Activated CD8-positive, alpha-beta memory T cell treated with anti-CD3 and anti-CD28 coated beads, Interleukin-2, amount 50 U/mL, for 1 hour (primary cell): ENCODE results near the gene ITM2C.

Source experiments
- DNase-seq: peaks from one replicate; pipeline ENCODE4 v3.0.0-alpha.2; 2020; ENCODE audit errors: extremely low read depth

The ITM2C gene

GRCh38 chr2:230925879-230926765 lies 61.4 kb downstream of the ITM2C start:
- DNase-seq, result no peak

GRCh38 chr2:230927711-230928341 lies 63.1 kb downstream of the ITM2C start:
- DNase-seq, result no peak
